Measurements from ENCODE around the gene PITPNC1. TPM values are rescaled to one million over a fixed set of nuclear protein-coding genes. Genes with fewer than 3 reads are reported as not detected.
A peak's percentile ranks its signal among the peaks of the same experiment; 100 is the strongest.
"Not testable (repeated sequence)": the region's sequence is repeated elsewhere in the genome, so short reads cannot be mapped to it uniquely, and the experiment has no call there.

Gene PITPNC1
- total RNA-seq, 1 experiment from 2014 or later = 6.9 TPM

- Mint-ChIP-seq H3K4me3 (ENCODE audit: low read depth, unreplicated experiment) (peak overlapping the region; percentile 89), H3K4me1 (ENCODE audit: low read depth, unreplicated experiment) (no peaks in the 10 kb centered on the region), H3K9me3 (ENCODE audit: low read depth, unreplicated experiment) (no peaks in the 10 kb centered on the region), H3K27ac (ENCODE audit: unreplicated experiment) (peak overlapping the region; percentile 96), H3K36me3 (ENCODE audit: insufficient read depth, unreplicated experiment) (peaks cover 43% of the 10 kb centered on the region), H3K27me3 (ENCODE audit: unreplicated experiment) (no peaks in the 10 kb centered on the region)
- intact Hi-C loops (cut with micrococcal nuclease; ENCODE audit: unreplicated experiment) = no loop called here
- peak; percentile 21 for DNase-seq
- no peak for TF ChIP-seq CTCF (IDR thresholded peaks at IDR 0.05; ENCODE audit: unreplicated experiment)
- CTCF ChIA-PET = no interaction called here
- no TSS peak for BruUV-seq (replicated peaks)
Observed at GRCh38 chr17:67718325-67718941, 341.4 kb downstream of the PITPNC1 start.

GRCh38 chr17:67725373-67725791 is 348.3 kb downstream of the PITPNC1 start:
- Mint-ChIP-seq H3K27me3 (ENCODE audit: unreplicated experiment) (no peaks in the 10 kb centered on the region), H3K36me3 (ENCODE audit: insufficient read depth, unreplicated experiment) (peaks cover 58% of the 10 kb centered on the region), H3K9me3 (ENCODE audit: low read depth, unreplicated experiment) (peaks cover 2% of the 10 kb centered on the region), H3K4me3 (ENCODE audit: low read depth, unreplicated experiment) (no peak overlapping the region), H3K27ac (ENCODE audit: unreplicated experiment) (no peak overlapping the region), H3K4me1 (ENCODE audit: low read depth, unreplicated experiment) (no peaks in the 10 kb centered on the region)
- no peak for TF ChIP-seq CTCF (IDR thresholded peaks at IDR 0.05; ENCODE audit: unreplicated experiment)
- CTCF ChIA-PET = no interaction called here
- DNase-seq = no peak
- BruUV-seq (replicated peaks) = no TSS peak
- intact Hi-C loops (cut with micrococcal nuclease; ENCODE audit: unreplicated experiment) = no loop called here

- no peak overlapping the region for H3K27ac Mint-ChIP-seq (ENCODE audit: unreplicated experiment)
- no peak for TF ChIP-seq CTCF (IDR thresholded peaks at IDR 0.05; ENCODE audit: unreplicated experiment)
- H3K9me3 Mint-ChIP-seq (ENCODE audit: low read depth, unreplicated experiment) = peaks cover 2% of the 10 kb centered on the region
- peaks cover 62% of the 10 kb centered on the region for H3K36me3 Mint-ChIP-seq (ENCODE audit: insufficient read depth, unreplicated experiment)
- intact Hi-C loops (cut with micrococcal nuclease; ENCODE audit: unreplicated experiment) = no loop called here
- H3K27me3 Mint-ChIP-seq (ENCODE audit: unreplicated experiment) = no peaks in the 10 kb centered on the region
- CTCF ChIA-PET = no interaction called here
- no peaks in the 10 kb centered on the region for H3K4me1 Mint-ChIP-seq (ENCODE audit: low read depth, unreplicated experiment)
- no peak overlapping the region for H3K4me3 Mint-ChIP-seq (ENCODE audit: low read depth, unreplicated experiment)
- no peak for DNase-seq
- BruUV-seq (replicated peaks) = no TSS peak
Observed at GRCh38 chr17:67725807-67726206, 348.7 kb downstream of the PITPNC1 start.

GRCh38 chr17:67727152-67728039 is 350.3 kb downstream of the PITPNC1 start:
- H3K4me1 Mint-ChIP-seq (ENCODE audit: low read depth, unreplicated experiment); H3K4me3 Mint-ChIP-seq (ENCODE audit: low read depth, unreplicated experiment); H3K27me3 Mint-ChIP-seq (ENCODE audit: unreplicated experiment); DNase-seq; H3K27ac Mint-ChIP-seq (ENCODE audit: unreplicated experiment); BruUV-seq (replicated peaks); H3K9me3 Mint-ChIP-seq (ENCODE audit: low read depth, unreplicated experiment); intact Hi-C loops (cut with micrococcal nuclease; ENCODE audit: unreplicated experiment): not testable (repeated sequence)
- CTCF ChIA-PET = interaction anchor here (0.7 kb wide), 1 partner anchor 361 kb away, joined by 4 read pairs; no protein-coding TSS in a partner anchor
- peaks cover 56% of the 10 kb centered on the region for H3K36me3 Mint-ChIP-seq (ENCODE audit: insufficient read depth, unreplicated experiment)

Data from Calu3 (cell line).